GM23338 (cell line): ENCODE results near the gene CFAP77. TPM values are rescaled to one million over a fixed set of nuclear protein-coding genes. Genes with fewer than 3 reads are reported as not detected.

ENCODE experiments used
- ATAC-seq: fragments of 200-7000 bp; cut with Tn5 transposase; 3 replicates; pipeline ENCODE4 v1.9.1; 2020
- DNase-seq: peaks from one replicate; pipeline ENCODE4 v3.0.0-alpha.2; 2015; ENCODE audit warnings: low spot score
- H2AFZ ChIP-seq: fragments of 200-600 bp; sonication (generic); 2 replicates; pipeline ENCODE4 v1.8.0; 2016; ENCODE audit warnings: antibody characterized with exemption, mild to moderate bottlenecking, moderate library complexity
- H3F3A ChIP-seq: fragments of 200-600 bp; sonication (generic); replicated peaks from 2 replicates; pipeline ENCODE4 v1.8.0; 2017; ENCODE audit warnings: antibody characterized with exemption, mixed run types, low read depth
- H3K27ac ChIP-seq: fragments of 200-600 bp; sonication (generic); 2 replicates; pipeline ENCODE4 v1.6.1; 2016; ENCODE audit warnings: low read depth
- H3K27me3 ChIP-seq: fragments of 200-600 bp; sonication (generic); 2 replicates; pipeline ENCODE4 v1.8.0; 2016; ENCODE audit warnings: mild to moderate bottlenecking, mixed run types, moderate library complexity; ENCODE audit not compliant: insufficient read depth
- H3K36me3 ChIP-seq: fragments of 200-600 bp; sonication (generic); 2 replicates; pipeline ENCODE4 v1.8.0; 2016; ENCODE audit warnings: mild to moderate bottlenecking; ENCODE audit not compliant: insufficient read depth
- H3K4me1 ChIP-seq: fragments of 200-600 bp; sonication (generic); 2 replicates; pipeline ENCODE4 v1.8.0; 2016; ENCODE audit warnings: mild to moderate bottlenecking, moderate library complexity; ENCODE audit not compliant: insufficient read depth
- H3K4me2 ChIP-seq: fragments of 200-600 bp; sonication (generic); 2 replicates; pipeline ENCODE4 v1.7.1; 2017; ENCODE audit warnings: mixed run types
- H3K4me3 ChIP-seq: fragments of 200-600 bp; sonication (generic); 2 replicates; pipeline ENCODE4 v1.6.1; 2016; ENCODE audit warnings: mixed run types
- H3K79me2 ChIP-seq: fragments of 200-600 bp; sonication (generic); replicated peaks from 2 replicates; pipeline ENCODE4 v1.8.0; 2017; ENCODE audit warnings: mild to moderate bottlenecking; ENCODE audit not compliant: insufficient read depth
- H3K9me2 ChIP-seq: fragments of 200-600 bp; sonication (generic); 2 replicates; pipeline ENCODE4 v1.8.0; 2017; ENCODE audit not compliant: insufficient read depth
- H4K20me1 ChIP-seq: fragments of 200-600 bp; sonication (generic); replicated peaks from 2 replicates; pipeline ENCODE4 v1.8.0; 2017; ENCODE audit warnings: mild to moderate bottlenecking; ENCODE audit not compliant: insufficient read depth
- H3K27ac Mint-ChIP-seq: 2 replicates; pipeline ENCODE4 v1.8.0; 2020; ENCODE audit warnings: inconsistent platforms, mild to moderate bottlenecking, moderate library complexity, mixed read lengths
- H3K27me3 Mint-ChIP-seq: 3 replicates; pipeline ENCODE4 v1.8.0; 2022; ENCODE audit warnings: low read depth, mild to moderate bottlenecking, moderate library complexity, mixed read lengths, inconsistent platforms; ENCODE audit not compliant: insufficient read depth, poor library complexity
- H3K36me3 Mint-ChIP-seq: 3 replicates; pipeline ENCODE4 v1.8.0; 2021; ENCODE audit warnings: low read depth, mild to moderate bottlenecking, inconsistent platforms, moderate library complexity, mixed read lengths
- H3K4me1 Mint-ChIP-seq: 3 replicates; pipeline ENCODE4 v1.8.0; 2020; ENCODE audit warnings: mild to moderate bottlenecking, inconsistent platforms, mixed read lengths
- H3K4me3 Mint-ChIP-seq: 3 replicates; pipeline ENCODE4 v1.8.0; 2021; ENCODE audit warnings: moderate library complexity, mild to moderate bottlenecking, inconsistent platforms, mixed read lengths
- H3K9me3 Mint-ChIP-seq: 3 replicates; pipeline ENCODE4 v1.8.0; 2020; ENCODE audit warnings: moderate library complexity, mild to moderate bottlenecking, inconsistent platforms, mixed read lengths
- CREB1 ChIP-seq: fragments of 250-450 bp; sonication (Bioruptor Pico); IDR thresholded peaks from 2 replicates; pipeline ENCODE4 v1.5.0; 2020; ENCODE audit warnings: low read depth, mild to moderate bottlenecking, moderate library complexity
- EZH2 ChIP-seq: fragments of 200-600 bp; sonication (generic); IDR thresholded peaks from one replicate; pipeline ENCODE4 v1.8.0; 2017; ENCODE audit warnings: antibody characterized with exemption, mild to moderate bottlenecking, low read depth; ENCODE audit not compliant: unreplicated experiment
- JUNB ChIP-seq: IDR thresholded peaks from one replicate; pipeline ENCODE4 v1.6.1; 2016; ENCODE audit warnings: antibody characterized with exemption; ENCODE audit not compliant: unreplicated experiment
- NANOG ChIP-seq: IDR thresholded peaks from 2 replicates; pipeline ENCODE4 v1.6.1; 2016; ENCODE audit warnings: antibody characterized with exemption, borderline replicate concordance
- ZNF114 ChIP-seq: fragments of 250-450 bp; sonication (Bioruptor Pico); IDR thresholded peaks from 2 replicates; pipeline ENCODE4 v1.5.0; 2020; ENCODE audit warnings: mild to moderate bottlenecking, moderate library complexity
- polyA plus RNA-seq: library from polyadenylated mRNA; unstranded; fragments of >200 nt; fragmentation: Nextera tagmentation; extraction: Ambion mirVana; gene quantifications from 2 replicates; pipeline ENCODE4 v1.2.1, GENCODE V29; 2016
- total RNA-seq: library from RNA; depleted of rRNA; stranded (reverse); fragments of >200 nt; shearing (Covaris generic); gene quantifications from 2 replicates; pipeline ENCODE4 v1.2.3, GENCODE V29; 2014
- TF ChIP-seq, protein P1 (sequence below): fragments of 250-450 bp; sonication (Bioruptor Pico); IDR thresholded peaks from 2 replicates; pipeline ENCODE4 v1.5.0; 2020; ENCODE audit warnings: mild to moderate bottlenecking, moderate library complexity
- TF ChIP-seq, protein P2 (sequence below): IDR thresholded peaks from one replicate; pipeline ENCODE4 v1.6.1; 2018; ENCODE audit warnings: antibody characterized with exemption; ENCODE audit not compliant: unreplicated experiment
- TF ChIP-seq, protein P3 (sequence below): IDR thresholded peaks from 2 replicates; pipeline ENCODE4 v1.6.1; 2016; ENCODE audit warnings: antibody characterized with exemption

The CFAP77 gene
- total and polyA plus RNA-seq, 2 experiments from 2014 or later, result 0.97 to 1.3 TPM

DNA sequence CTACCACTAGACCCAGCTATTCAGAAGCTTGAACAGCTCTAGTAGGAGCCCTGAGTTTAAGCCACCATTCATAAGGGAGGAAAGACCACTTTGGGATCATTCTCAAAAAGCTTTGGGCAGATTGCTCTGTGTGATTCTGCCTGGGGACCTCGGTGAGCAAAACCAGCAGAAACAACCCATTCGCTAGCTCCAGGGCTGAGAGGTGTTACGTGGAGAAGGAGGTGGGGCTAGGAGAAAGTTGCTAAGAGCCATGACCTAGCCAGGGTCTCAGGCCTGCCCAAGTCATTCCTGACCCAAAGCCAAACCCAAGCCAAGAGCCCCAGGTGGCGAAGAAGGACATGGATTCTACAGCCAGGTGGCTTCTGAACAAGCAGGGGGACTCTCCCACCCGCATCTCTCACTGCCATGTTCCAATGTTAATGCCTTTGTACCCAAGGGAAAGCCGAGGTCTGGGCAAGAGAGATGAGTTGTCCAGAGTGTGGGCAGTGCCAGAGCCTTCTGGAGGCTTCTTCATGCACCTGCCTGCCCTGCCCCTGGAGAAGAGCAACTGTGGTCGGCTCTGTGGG lies 168.4 kb downstream of the CFAP77 start:
- H3K36me3 ChIP-seq, result no peaks in the 10 kb centered on the region; the same call in 1 of the 2 replicates
- H3K4me1 ChIP-seq, result peaks cover 24% of the 10 kb centered on the region
- H3F3A ChIP-seq, result no peaks in the 10 kb centered on the region
- Mint-ChIP-seq H3K4me3 (no peak overlapping the region; the same call in 2 of the 3 replicates), H3K4me1 (peaks cover 13% of the 10 kb centered on the region), H3K9me3 (peaks cover 3% of the 10 kb centered on the region; the same call in 2 of the 3 replicates), H3K27ac (no peak overlapping the region), H3K27me3 (peaks cover 87% of the 10 kb centered on the region), H3K36me3 (no peaks in the 10 kb centered on the region)
- H2AFZ ChIP-seq, result no peak overlapping the region
- H4K20me1 ChIP-seq, result peaks cover 21% of the 10 kb centered on the region
- H3K27me3 ChIP-seq, result peaks cover 84% of the 10 kb centered on the region
- H3K4me2 ChIP-seq, result no peak overlapping the region
- H3K79me2 ChIP-seq, result no peaks in the 10 kb centered on the region
- H3K27ac ChIP-seq, result no peak overlapping the region
- DNase-seq (peak; percentile 28), ATAC-seq (no peak)
- H3K9me2 ChIP-seq, result no peaks in the 10 kb centered on the region
- TF ChIP-seq CREB1 (CRISPR knock-in tag) (no peak), JUNB (no peak), EZH2 (peak; percentile 38), NANOG (no peak), ZNF114 (CRISPR knock-in tag) (no peak)
- TF ChIP-seq, protein P1, sequence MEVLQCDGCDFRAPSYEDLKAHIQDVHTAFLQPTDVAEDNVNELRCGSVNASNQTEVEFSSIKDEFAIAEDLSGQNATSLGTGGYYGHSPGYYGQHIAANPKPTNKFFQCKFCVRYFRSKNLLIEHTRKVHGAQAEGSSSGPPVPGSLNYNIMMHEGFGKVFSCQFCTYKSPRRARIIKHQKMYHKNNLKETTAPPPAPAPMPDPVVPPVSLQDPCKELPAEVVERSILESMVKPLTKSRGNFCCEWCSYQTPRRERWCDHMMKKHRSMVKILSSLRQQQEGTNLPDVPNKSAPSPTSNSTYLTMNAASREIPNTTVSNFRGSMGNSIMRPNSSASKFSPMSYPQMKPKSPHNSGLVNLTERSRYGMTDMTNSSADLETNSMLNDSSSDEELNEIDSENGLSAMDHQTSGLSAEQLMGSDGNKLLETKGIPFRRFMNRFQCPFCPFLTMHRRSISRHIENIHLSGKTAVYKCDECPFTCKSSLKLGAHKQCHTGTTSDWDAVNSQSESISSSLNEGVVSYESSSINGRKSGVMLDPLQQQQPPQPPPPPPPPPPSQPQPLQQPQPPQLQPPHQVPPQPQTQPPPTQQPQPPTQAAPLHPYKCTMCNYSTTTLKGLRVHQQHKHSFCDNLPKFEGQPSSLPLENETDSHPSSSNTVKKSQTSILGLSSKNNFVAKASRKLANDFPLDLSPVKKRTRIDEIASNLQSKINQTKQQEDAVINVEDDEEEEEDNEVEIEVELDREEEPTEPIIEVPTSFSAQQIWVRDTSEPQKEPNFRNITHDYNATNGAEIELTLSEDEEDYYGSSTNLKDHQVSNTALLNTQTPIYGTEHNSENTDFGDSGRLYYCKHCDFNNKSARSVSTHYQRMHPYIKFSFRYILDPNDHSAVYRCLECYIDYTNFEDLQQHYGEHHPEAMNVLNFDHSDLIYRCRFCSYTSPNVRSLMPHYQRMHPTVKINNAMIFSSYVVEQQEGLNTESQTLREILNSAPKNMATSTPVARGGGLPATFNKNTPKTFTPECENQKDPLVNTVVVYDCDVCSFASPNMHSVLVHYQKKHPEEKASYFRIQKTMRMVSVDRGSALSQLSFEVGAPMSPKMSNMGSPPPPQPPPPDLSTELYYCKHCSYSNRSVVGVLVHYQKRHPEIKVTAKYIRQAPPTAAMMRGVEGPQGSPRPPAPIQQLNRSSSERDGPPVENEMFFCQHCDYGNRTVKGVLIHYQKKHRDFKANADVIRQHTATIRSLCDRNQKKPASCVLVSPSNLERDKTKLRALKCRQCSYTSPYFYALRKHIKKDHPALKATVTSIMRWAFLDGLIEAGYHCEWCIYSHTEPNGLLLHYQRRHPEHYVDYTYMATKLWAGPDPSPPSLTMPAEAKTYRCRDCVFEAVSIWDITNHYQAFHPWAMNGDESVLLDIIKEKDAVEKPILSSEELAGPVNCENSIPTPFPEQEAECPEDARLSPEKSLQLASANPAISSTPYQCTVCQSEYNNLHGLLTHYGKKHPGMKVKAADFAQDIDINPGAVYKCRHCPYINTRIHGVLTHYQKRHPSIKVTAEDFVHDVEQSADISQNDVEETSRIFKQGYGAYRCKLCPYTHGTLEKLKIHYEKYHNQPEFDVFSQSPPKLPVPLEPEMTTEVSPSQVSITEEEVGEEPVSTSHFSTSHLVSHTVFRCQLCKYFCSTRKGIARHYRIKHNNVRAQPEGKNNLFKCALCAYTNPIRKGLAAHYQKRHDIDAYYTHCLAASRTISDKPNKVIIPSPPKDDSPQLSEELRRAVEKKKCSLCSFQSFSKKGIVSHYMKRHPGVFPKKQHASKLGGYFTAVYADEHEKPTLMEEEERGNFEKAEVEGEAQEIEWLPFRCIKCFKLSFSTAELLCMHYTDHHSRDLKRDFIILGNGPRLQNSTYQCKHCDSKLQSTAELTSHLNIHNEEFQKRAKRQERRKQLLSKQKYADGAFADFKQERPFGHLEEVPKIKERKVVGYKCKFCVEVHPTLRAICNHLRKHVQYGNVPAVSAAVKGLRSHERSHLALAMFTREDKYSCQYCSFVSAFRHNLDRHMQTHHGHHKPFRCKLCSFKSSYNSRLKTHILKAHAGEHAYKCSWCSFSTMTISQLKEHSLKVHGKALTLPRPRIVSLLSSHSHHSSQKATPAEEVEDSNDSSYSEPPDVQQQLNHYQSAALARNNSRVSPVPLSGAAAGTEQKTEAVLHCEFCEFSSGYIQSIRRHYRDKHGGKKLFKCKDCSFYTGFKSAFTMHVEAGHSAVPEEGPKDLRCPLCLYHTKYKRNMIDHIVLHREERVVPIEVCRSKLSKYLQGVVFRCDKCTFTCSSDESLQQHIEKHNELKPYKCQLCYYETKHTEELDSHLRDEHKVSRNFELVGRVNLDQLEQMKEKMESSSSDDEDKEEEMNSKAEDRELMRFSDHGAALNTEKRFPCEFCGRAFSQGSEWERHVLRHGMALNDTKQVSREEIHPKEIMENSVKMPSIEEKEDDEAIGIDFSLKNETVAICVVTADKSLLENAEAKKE (CRISPR knock-in tag), result no peak
- TF ChIP-seq, protein P2, sequence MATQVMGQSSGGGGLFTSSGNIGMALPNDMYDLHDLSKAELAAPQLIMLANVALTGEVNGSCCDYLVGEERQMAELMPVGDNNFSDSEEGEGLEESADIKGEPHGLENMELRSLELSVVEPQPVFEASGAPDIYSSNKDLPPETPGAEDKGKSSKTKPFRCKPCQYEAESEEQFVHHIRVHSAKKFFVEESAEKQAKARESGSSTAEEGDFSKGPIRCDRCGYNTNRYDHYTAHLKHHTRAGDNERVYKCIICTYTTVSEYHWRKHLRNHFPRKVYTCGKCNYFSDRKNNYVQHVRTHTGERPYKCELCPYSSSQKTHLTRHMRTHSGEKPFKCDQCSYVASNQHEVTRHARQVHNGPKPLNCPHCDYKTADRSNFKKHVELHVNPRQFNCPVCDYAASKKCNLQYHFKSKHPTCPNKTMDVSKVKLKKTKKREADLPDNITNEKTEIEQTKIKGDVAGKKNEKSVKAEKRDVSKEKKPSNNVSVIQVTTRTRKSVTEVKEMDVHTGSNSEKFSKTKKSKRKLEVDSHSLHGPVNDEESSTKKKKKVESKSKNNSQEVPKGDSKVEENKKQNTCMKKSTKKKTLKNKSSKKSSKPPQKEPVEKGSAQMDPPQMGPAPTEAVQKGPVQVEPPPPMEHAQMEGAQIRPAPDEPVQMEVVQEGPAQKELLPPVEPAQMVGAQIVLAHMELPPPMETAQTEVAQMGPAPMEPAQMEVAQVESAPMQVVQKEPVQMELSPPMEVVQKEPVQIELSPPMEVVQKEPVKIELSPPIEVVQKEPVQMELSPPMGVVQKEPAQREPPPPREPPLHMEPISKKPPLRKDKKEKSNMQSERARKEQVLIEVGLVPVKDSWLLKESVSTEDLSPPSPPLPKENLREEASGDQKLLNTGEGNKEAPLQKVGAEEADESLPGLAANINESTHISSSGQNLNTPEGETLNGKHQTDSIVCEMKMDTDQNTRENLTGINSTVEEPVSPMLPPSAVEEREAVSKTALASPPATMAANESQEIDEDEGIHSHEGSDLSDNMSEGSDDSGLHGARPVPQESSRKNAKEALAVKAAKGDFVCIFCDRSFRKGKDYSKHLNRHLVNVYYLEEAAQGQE, result no peak
- TF ChIP-seq, protein P3, sequence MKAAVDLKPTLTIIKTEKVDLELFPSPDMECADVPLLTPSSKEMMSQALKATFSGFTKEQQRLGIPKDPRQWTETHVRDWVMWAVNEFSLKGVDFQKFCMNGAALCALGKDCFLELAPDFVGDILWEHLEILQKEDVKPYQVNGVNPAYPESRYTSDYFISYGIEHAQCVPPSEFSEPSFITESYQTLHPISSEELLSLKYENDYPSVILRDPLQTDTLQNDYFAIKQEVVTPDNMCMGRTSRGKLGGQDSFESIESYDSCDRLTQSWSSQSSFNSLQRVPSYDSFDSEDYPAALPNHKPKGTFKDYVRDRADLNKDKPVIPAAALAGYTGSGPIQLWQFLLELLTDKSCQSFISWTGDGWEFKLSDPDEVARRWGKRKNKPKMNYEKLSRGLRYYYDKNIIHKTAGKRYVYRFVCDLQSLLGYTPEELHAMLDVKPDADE, result no peak
- H3K4me3 ChIP-seq, result no peak overlapping the region
